ENCODE results near the gene CCDC185. TPM values are rescaled to one million over a fixed set of nuclear protein-coding genes. Genes with fewer than 3 reads are reported as not detected.
"Not testable (repeated sequence)": the region's sequence is repeated elsewhere in the genome, so short reads cannot be mapped to it uniquely, and the experiment has no call there.

CCDC185 gene
- polyA plus RNA-seq, 1 experiment = not detected

DNA sequence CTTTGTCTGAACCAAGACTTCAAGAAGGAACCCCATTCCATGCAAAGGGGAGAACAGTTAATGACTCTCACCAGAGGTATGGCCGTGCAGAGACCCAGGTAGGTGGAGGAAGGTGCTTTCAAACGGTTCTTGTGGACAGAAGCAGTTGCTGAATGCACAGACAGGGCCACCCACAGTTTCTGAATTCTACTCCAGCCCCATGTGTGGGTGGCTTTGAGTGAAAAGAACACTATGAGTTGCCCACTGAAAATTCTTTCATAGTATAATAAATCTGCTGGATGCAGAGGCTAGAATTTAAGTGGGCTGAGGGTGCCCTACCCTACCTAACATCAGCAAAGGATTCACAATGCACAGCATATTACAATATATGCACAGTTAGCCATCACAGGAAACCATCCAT, 7.2 kb upstream of the CCDC185 start:
- DNase-seq (ENCODE audit: low read depth, low spot score) = no peak
- CTCF ChIA-PET = no interaction called here
- peaks cover 18% of the 10 kb centered on the region for H3K27me3 ChIP-seq (ENCODE audit: control insufficient read depth, insufficient read depth, low read length)
- TF ChIP-seq, protein P1, sequence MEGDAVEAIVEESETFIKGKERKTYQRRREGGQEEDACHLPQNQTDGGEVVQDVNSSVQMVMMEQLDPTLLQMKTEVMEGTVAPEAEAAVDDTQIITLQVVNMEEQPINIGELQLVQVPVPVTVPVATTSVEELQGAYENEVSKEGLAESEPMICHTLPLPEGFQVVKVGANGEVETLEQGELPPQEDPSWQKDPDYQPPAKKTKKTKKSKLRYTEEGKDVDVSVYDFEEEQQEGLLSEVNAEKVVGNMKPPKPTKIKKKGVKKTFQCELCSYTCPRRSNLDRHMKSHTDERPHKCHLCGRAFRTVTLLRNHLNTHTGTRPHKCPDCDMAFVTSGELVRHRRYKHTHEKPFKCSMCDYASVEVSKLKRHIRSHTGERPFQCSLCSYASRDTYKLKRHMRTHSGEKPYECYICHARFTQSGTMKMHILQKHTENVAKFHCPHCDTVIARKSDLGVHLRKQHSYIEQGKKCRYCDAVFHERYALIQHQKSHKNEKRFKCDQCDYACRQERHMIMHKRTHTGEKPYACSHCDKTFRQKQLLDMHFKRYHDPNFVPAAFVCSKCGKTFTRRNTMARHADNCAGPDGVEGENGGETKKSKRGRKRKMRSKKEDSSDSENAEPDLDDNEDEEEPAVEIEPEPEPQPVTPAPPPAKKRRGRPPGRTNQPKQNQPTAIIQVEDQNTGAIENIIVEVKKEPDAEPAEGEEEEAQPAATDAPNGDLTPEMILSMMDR (IDR thresholded peaks at IDR 0.05; ENCODE audit: low read depth, low read length) = no peak
- POLR2A ChIA-PET = no interaction called here
- no peak overlapping the region for H3K27ac ChIP-seq (ENCODE audit: low read depth, low read length)
- H3K4me3 ChIP-seq (ENCODE audit: low read depth, low read length) = no peak overlapping the region
- H3K9me3 ChIP-seq (ENCODE audit: control insufficient read depth, insufficient read depth, low read length) = no peaks in the 10 kb centered on the region

DNA sequence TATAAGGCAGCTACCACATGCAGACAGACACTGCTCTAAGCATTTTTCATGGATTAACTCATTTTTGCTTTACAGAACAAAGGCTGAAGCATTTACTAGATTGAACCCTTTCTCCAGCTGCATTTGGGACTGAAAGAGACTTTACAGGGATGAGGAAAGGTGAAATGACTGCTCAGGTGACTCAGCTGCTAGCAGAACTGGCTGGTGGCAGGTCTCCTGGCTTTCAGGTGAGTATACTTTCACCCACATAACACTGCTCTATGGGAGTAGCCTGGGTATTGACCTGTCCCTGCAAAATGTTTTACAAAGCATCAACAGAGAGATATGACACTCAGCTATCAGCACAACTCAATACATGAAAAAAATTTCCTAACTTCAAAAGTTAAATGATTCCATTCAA, 2.6 kb upstream of the CCDC185 start:
- Histone ChIP-seq H3K9me3 (ENCODE audit: control insufficient read depth, insufficient read depth, low read length) (peaks cover 18% of the 10 kb centered on the region; the same call in 1 of the 2 replicates), H3K27me3 (ENCODE audit: control insufficient read depth, insufficient read depth, low read length) (peaks cover 45% of the 10 kb centered on the region), H3K27ac (ENCODE audit: low read depth, low read length) (no peak overlapping the region), H3K4me3 (ENCODE audit: low read depth, low read length) (no peak overlapping the region)
- TF ChIP-seq, protein P1 (IDR thresholded peaks at IDR 0.05; ENCODE audit: low read depth, low read length) = no peak
- DNase-seq (ENCODE audit: low read depth, low spot score) = no peak
- ChIA-PET CTCF (no interaction called here), POLR2A (no interaction called here)

DNA sequence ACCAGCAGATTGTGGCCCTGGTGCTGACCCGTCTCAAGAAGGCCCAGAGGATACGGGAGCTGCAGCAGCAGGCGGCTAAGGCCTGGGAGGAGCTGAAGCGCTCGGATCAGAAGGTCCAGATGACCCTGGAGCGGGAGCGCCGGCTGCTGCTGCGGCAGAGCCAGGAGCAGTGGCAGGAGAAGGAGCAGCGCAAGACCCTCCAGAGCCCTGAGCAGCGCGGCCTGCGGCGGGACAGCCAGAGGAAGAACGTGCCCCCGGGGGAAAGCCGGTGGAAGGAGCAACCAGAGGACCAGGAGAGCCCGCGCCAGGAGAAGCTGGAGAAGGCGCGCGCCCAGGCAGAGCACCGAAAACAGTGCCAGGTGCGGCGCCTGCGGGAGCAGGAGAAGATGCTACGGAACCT, 1.0 kb downstream of the CCDC185 start:
- Histone ChIP-seq H3K27me3 (ENCODE audit: control insufficient read depth, insufficient read depth, low read length) (peaks cover 40% of the 10 kb centered on the region), H3K4me3 (ENCODE audit: low read depth, low read length) (no peak overlapping the region), H3K9me3 (ENCODE audit: control insufficient read depth, insufficient read depth, low read length) (peaks cover 18% of the 10 kb centered on the region; the same call in 1 of the 2 replicates), H3K27ac (ENCODE audit: low read depth, low read length) (no peak overlapping the region)
- TF ChIP-seq, protein P1 (IDR thresholded peaks at IDR 0.05; ENCODE audit: low read depth, low read length) = no peak
- ChIA-PET CTCF (interaction anchor here (2.0 kb wide), 1 partner anchor 261 kb away, joined by 6 read pairs; no protein-coding TSS in a partner anchor), POLR2A (no interaction called here)
- DNase-seq (ENCODE audit: low read depth, low spot score) = no peak

DNA sequence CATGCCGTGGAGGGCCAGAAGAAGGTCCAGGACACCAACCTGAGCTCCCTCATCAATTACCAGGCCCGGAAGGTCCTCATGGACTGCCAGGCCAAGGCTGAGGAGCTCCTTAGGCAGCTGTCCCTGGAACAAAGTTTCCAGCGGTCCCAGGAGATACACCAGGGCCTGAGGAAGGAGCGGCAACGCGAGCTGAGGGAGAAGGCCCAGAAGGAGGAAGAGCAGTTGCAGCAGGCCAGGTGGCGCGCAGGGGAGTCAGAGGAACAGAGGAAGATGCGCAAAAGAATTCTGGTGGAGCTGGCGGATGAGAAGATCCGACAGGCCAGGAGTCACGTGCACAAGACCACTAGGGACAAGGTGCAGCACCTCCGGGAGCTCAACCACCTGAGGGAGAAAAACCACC, 1.5 kb downstream of the CCDC185 start:
- ChIA-PET POLR2A (no interaction called here), CTCF (interaction anchor here (2.0 kb wide), 1 partner anchor 261 kb away, joined by 6 read pairs; no protein-coding TSS in a partner anchor)
- TF ChIP-seq, protein P1 (IDR thresholded peaks at IDR 0.05; ENCODE audit: low read depth, low read length) = no peak
- Histone ChIP-seq H3K27me3 (ENCODE audit: control insufficient read depth, insufficient read depth, low read length) (peaks cover 38% of the 10 kb centered on the region), H3K9me3 (ENCODE audit: control insufficient read depth, insufficient read depth, low read length) (peaks cover 18% of the 10 kb centered on the region; the same call in 1 of the 2 replicates), H3K27ac (ENCODE audit: low read depth, low read length) (no peak overlapping the region), H3K4me3 (ENCODE audit: low read depth, low read length) (no peak overlapping the region)
- DNase-seq (ENCODE audit: low read depth, low spot score) = no peak

DNA sequence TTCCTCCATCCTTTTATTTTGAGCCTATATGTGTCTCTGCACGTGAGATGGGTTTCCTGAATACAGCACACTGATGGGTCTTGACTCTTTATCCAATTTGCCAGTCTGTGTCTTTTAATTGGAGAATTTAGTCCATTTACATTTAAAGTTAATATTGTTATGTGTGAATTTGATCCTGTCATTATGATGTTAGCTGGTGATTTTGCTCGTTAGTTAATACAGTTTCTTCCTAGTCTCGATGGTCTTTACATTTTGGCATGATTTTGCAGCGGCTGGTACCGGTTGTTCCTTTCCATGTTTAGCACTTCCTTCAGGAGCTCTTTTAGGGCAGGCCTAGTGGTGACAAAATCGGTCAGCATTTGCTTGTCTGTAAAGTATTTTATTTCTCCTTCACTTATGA, 6.2 kb downstream of the CCDC185 start:
- CTCF ChIA-PET; DNase-seq (ENCODE audit: low read depth, low spot score); POLR2A ChIA-PET; H3K27me3 ChIP-seq (ENCODE audit: control insufficient read depth, insufficient read depth, low read length); H3K4me3 ChIP-seq (ENCODE audit: low read depth, low read length); H3K9me3 ChIP-seq (ENCODE audit: control insufficient read depth, insufficient read depth, low read length); H3K27ac ChIP-seq (ENCODE audit: low read depth, low read length): not testable (repeated sequence)

All from AG04450 (cell line).